Neural cell (in vitro differentiated cells): Measurements from ENCODE around the gene ANGEL1.

Experiments used
- CTCF ChIP-seq: fragments of 450-650 bp; IDR thresholded peaks from 2 replicates; pipeline ENCODE4 v1.5.1; 2014; ENCODE audit warnings: antibody characterized with exemption, mild to moderate bottlenecking, moderate library complexity; ENCODE audit not compliant: poor library complexity, severe bottlenecking
- EP300 ChIP-seq: fragments of 450-650 bp; conservative IDR thresholded peaks from 2 replicates; pipeline ENCODE4 v1.6.1; 2014; ENCODE audit warnings: antibody characterized with exemption, mild to moderate bottlenecking, moderate library complexity; ENCODE audit not compliant: poor library complexity, severe bottlenecking
- EZH2 ChIP-seq: fragments of 200-600, 300-800 bp; shearing (Covaris generic), sonication (generic); IDR thresholded peaks from 2 replicates; pipeline ENCODE4 v1.6.1; 2014; ENCODE audit warnings: antibody characterized with exemption, low read length, borderline replicate concordance, mild to moderate bottlenecking; ENCODE audit not compliant: insufficient read depth, poor library complexity, severe bottlenecking
- MXI1 ChIP-seq: fragments of 450-650 bp; conservative IDR thresholded peaks from 2 replicates; pipeline ENCODE4 v1.6.1; 2014; ENCODE audit warnings: antibody characterized with exemption, mild to moderate bottlenecking; ENCODE audit not compliant: poor library complexity, severe bottlenecking
- POLR2AphosphoS5 ChIP-seq: IDR thresholded peaks from 2 replicates; pipeline ENCODE4 v1.6.1; 2012
- RAD21 ChIP-seq: fragments of 450-650 bp; conservative IDR thresholded peaks from 2 replicates; pipeline ENCODE4 v1.6.1; 2014; ENCODE audit warnings: antibody characterized with exemption, mild to moderate bottlenecking, moderate library complexity
- REST ChIP-seq: IDR thresholded peaks from 2 replicates; pipeline ENCODE4 v1.6.1; 2012; ENCODE audit warnings: borderline replicate concordance
- SMC3 ChIP-seq: fragments of 450-650 bp; conservative IDR thresholded peaks from 2 replicates; pipeline ENCODE4 v1.6.1; 2014; ENCODE audit warnings: antibody characterized with exemption, mild to moderate bottlenecking, moderate library complexity; ENCODE audit not compliant: poor library complexity
- TAF1 ChIP-seq: IDR thresholded peaks from 2 replicates; pipeline ENCODE4 v1.6.1; 2012; ENCODE audit warnings: low read depth

GRCh38 chr14:76836029-76836630 lies 23.4 kb upstream of the ANGEL1 start:
- no peak for TF ChIP-seq CTCF
- TF ChIP-seq EZH2, result no peak
- no peak for TF ChIP-seq REST
- TF ChIP-seq TAF1, result no peak
- TF ChIP-seq MXI1, result no peak
- TF ChIP-seq POLR2AphosphoS5, result no peak
- TF ChIP-seq EP300, result no peak
- TF ChIP-seq RAD21, result no peak
- TF ChIP-seq SMC3, result no peak
